Omental fat pad (tissue), 4 donors: ENCODE results near the gene TEX14. TPM values are rescaled to one million over a fixed set of nuclear protein-coding genes. Genes with fewer than 3 reads are reported as not detected.
A peak's percentile ranks its signal among the peaks of the same experiment; 100 is the strongest.

Experiments used
- ATAC-seq: fragments of 150-250 bp; one replicate; pipeline ENCODE4 v1.9.1; 2016; ENCODE audit warnings: mild to moderate bottlenecking, moderate library complexity; ENCODE audit not compliant: low FRiP score
- DNase-seq: peaks from one replicate; pipeline ENCODE4 v3.0.0-alpha.2; 2019; ENCODE audit warnings: low spot score
- CTCF ChIP-seq, 3 donors: fragments of 450-650 bp; IDR thresholded peaks; one replicate each; pipeline ENCODE4 v1.5.1; 2016 to 2017; ENCODE audit warnings: antibody characterized with exemption in 3 of 3, mild to moderate bottlenecking in 3 of 3, moderate library complexity in 2 of 3
- total RNA-seq, 4 donors: library from RNA; depleted of rRNA; stranded (reverse); fragments of >200 nt; gene quantifications; one replicate each; pipeline ENCODE4 v1.1.0, GENCODE V29; 2016

Gene TEX14
- total RNA-seq, 4 donors from 2014 or later: 0.19 to 1.3 (median 0.39) TPM

- DNase-seq: no peak
- ATAC-seq: no peak
- TF ChIP-seq CTCF (IDR thresholded peaks at IDR 0.05): no peak
These were observed 156.4 kb downstream of the TEX14 start for GRCh38 chr17:58535431-58535830.

GRCh38 chr17:58534901-58535421 lies 156.9 kb downstream of the TEX14 start:
- DNase-seq: no peak
- TF ChIP-seq CTCF (IDR thresholded peaks at IDR 0.05): no peak
- ATAC-seq: no peak

- ATAC-seq (no peak), DNase-seq (no peak)
- TF ChIP-seq CTCF (IDR thresholded peaks at IDR 0.05): no peak
These were observed 157.5 kb downstream of the TEX14 start for GRCh38 chr17:58534331-58534730.

GRCh38 chr17:58533616-58534188 lies 158.1 kb downstream of the TEX14 start:
- ATAC-seq: no peak
- DNase-seq: no peak
- TF ChIP-seq CTCF (IDR thresholded peaks at IDR 0.05): no peak

DNA sequence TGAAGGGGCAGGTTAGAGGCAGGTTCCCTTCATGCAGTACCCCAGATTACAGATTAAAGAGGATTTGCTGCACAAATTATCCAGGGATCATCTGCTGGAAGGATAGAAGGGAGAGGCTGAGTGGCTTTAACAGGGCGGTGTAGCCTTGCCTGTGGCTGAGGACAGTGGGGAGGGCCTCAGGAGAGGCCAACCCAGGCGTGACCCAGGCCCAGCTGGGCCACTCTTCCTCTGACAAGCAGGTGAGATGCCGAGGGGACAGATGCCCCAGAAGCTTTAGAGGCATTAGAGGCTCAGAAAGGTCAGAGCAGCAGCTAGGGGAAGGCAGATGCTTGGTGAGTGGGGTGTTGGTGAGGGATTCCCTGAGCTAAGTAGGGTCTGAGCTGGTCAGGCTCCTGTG lies 159.3 kb downstream of the TEX14 start:
- no peak for ATAC-seq
- no peak for TF ChIP-seq CTCF (IDR thresholded peaks at IDR 0.05)

DNA sequence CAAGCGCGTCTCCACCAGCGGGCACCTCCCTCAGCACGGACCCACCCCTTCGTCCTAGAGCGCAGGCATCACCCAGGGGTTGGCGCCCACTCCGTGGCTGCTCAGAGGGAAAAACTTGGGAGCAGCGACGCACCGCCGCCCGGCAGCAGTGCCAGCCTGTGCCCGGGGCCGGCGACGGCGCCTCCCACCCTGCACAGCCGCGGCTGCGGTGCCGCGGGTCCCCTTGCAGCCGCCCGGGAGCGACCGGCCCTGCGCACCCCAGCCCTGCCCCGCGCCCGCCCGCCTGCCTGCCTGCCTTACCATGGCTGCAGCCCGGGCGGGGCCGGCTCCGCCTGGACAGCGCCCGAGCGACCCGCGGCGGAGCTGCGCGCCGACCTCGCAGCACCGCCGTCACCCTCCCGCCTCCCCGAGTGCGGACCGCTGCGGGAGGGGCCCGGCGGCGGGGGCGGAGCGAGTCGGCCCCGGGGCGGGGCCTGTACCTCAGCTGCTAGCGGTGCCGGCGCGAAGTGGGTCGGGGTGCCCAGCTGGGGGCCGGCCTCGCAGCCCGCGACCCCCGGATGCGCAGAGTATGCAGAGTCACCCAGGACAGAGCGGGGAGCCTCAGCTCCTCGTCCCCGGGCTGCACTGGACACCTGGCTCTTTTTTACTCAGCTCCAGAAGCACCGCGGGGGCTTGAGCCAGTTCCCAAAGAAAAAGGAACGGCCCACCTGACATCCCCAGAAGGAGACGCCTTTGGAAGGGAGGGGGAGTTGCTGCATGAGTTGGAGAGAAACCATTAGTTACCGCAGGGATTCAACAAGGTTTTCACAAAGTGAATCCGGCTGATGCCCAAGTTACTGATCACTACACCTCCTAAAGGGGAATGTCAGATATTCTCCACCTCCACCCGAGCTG lies 159.9 kb downstream of the TEX14 start:
- ATAC-seq (peak; percentile 88), DNase-seq (no peak)
- TF ChIP-seq CTCF (IDR thresholded peaks at IDR 0.05): no peak

More for the DNA sequence above, 159.3 kb downstream of the TEX14 start:
- no peak for DNase-seq
